DMS153 (cell line): ENCODE measurements around the gene UST.

Source experiments
- DNase-seq: peaks from one replicate; lab custom pipeline; 2025; lab: John Stamatoyannopoulos, UW

The UST gene

DNA sequence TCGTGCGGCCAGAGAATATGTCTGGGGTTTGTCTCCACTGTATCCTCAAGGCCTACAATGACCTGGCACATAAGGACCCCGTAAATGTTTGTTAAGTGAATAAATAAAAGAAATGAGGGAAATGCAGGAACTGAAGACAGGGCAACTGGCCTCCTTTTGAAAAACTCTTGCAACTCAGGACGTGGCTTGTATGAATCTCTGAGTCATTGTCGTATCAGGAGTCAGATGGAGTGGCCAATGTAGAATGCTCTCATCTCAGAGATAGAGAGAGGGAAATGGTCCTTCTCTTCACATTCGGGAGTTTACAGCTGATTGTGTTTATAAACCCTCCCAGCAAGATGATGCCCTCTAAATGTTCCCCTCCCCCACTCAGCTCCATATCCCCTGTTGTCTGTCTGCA, 57.1 kb downstream of the UST start:
- DNase-seq: no peak

DNA sequence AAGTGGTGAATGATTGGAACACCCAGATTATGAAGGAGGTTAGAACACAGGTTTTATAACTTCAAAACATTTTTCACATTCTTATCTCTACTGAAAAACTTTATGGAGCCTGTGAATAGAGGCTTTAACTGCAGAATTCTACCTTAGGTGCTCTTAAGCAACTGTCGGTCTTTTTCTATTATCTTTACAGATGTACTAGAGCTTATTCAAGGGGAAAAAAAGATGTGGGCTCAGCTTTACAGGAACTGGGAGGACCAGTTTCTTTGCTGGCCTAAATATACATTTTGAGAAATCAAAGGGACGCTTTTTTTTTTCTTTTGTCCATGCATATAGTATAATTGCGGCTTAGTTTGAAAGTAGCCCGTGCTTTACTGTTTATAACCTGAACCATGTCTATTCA, 58.9 kb downstream of the UST start:
- no peak for DNase-seq

DNA sequence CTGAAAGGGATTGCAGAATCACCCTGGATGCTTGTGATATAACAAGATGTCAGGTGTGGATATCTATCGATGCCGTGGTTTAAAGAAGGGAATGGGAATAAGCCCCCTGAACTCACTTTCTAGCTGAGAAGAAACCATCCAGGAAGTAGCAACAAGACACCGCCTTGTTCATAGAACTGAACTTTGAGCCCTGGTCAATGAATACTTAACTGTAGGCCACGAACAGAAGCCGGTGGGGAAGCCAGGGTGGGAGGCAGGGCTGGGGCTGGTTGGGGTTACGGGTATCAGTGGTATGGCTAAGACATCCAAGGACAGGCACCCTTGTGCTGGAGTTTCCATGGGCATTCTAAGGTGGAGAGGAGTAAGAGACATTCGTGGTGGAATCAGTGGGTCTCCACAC, 61.0 kb downstream of the UST start:
- no peak for DNase-seq

DNA sequence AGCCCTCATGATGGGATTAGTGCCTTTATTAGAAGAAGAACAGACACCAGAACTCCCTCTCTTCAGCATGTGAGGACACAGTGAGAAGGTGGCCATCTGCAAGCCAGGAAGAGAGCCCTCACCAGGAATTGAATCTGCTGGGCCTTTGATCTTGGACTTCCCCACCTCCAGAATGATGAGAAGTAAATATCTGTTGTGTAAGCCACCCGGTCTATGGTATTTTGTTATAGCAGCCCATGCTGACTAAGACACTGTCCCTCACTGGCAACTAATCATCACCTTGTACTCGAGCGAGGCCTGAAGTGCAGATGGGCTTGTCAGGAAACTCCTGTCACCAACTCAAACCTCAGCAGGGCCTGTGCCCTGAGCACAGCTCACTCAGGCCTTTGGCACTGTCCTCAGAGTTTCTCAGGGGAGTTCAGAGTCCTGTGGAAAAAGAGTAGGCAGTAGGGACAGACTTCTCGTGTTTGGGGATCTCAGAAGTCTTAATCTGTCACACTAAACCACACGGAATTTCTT, 62.0 kb downstream of the UST start:
- no peak for DNase-seq

DNA sequence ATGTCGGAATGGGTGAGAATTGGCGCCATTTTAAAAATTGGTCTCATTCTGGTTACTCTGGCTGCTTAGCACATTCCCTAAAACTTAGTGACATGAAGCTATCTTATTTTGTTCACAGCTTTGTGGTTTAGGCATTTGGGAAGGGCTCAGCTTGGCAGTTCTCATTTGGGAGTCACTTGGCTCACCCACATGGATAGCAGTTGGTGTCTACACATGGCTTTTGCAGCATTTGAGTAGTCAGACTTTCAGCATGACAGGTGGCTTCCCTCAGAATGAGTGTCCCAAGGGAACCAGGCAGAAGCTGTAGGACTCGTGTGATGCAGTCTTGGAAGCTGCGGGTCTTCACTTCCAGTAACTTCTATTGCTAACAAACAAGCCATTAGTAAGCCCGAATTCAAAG, 64.6 kb downstream of the UST start:
- DNase-seq: no peak

DNA sequence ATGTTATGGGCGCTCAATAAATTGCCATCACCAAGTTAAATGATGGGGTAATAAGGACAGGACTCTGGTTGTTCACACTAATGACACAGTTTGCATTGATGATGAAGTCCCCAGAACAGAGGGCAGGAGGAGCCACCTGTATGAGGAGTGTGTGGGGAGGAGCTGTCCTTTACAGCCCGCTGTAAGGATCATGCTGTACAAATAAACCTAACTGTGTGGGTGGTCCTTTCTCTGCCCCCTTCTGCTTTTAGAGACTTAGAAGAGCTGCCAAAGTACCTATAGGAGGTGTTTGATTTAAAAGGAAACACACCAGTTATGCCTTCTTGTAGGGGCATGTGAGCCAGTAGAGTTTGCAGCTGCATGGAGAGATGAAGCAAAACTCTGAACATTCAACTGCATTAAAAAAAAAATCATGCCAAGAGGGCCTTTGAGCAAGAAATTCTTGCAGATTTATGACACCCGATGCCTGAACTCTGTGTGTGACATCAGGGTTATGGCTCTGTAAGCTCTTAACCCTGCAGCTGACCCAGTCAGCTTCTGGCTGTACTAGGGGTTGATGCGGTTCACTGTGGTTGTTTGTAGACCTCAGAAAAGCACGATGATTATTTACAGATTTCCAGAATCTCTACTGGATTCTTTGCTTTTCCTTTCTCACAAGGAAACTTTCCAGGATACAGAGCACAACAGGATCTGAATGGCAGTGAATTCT, 67.4 kb downstream of the UST start:
- no peak for DNase-seq

DNA sequence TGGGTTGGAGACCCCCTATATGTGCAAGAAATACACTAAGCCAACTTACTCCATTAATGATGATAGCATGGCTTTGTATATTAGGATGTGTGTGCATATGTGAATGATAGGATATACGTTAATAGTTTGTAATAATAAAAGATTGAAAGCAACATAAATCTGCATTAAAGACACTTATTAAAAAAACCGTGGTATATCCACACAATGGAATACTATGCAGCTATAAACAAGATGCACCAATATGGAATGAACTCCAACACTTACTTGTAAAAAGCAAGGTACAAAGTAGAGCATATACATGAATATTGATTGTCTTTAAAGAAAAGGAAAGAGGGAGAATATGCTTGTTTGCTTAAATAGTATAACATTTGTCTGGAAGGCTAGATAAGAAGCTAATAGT, 68.0 kb downstream of the UST start:
- DNase-seq: no peak

DNA sequence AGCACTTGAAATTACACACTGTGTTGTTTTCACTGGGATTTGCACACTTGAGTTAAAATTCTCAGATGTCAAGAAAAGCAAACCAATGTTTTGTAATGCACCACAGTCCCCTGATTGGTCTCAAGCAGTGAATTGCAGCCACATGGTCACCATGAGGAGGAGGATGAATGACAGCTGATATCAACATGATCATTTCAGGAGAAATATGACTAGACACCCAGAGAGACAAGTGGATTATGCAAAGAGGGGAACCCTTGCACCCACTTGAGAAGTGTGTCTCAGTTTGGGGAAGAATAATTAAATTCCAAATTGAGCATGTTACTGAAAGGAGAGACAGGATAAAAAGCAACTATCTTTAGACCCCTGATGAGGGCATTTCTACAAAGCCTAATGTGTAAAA, 69.3 kb downstream of the UST start:
- DNase-seq: no peak

DNA sequence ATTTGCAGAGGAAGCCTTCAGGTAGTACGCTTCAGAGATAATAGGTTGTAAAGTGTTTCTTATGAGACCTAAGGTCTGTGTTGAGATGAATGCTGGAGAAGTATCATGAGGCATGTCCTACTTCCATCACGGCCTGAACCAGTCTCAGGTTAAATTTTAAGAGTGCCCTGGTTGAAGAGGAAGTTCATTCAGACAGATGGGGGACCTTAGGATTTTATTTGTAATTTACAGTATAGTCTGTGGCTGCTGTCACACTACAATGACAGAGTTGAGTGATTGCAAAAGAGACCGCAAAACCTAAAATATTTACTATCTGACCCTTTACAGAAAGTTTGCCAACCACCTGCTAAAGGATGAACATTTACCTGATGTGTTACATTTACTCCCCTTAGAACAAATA, 70.9 kb downstream of the UST start:
- DNase-seq: no peak

DNA sequence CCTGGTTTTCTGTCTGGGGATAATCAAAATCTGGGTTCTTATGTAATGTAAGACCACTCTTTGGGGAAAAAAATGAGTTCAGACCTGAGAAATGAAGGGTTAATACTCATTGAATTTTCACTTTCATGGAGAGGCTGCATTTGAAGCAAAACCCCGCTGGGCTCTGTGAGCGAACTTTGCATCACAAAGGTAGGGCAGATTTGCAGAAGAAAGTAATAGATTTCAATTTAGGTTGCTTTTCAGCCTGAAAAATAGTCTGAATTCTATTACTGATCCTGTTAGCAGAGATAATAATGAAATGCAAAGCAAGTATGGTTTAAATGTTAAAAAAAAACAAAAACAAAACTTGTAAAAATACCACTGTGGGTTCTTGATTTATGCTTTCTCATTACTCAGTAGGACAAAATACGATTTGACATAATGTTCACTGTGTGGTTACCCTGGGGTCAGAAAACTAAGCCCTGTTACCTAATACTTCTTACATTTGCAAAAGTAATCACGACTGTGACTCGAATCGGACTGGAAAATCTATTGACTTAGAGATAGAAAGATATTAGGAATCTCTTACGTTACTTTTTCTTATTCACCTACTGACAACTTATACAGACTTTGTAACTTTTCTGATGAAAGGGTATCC, 72.2 kb downstream of the UST start:
- no peak for DNase-seq

DNA sequence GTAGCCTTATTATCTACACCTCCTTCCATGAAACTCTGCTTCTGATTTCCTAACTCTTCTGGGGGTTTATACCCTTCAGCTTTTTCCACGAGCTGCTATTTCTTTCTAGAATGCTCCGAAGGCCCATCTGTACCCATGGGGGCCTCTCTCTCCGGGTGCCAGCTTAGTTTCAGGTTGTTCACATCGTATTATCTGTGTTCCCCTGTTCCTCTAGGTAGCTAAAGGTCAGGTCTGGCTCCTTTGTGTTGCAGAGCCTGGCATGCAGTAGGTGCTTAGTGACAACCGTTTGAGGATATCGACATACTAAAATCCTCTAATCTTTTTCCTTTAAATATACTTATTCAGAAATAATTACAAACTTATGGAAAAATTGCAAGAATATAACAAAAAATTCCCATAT, 73.0 kb downstream of the UST start:
- no peak for DNase-seq

DNA sequence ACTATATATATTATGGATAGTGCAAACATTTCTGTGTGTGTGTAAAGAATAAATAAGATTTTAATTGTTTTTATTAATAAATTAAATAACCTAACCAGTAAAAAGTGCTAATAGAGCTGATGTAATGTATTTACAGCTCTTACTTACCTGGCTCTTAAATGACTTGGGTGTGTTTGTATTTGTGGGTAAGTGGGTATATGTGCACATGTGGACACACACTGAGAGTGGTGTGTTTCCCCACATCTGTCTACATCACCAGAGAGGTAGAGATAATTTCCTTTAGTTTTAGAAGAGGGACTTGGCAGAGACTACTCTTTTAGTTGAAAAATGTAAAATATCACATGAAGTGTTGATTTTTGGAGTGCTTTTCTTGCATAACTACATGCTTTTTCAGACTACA, 76.0 kb downstream of the UST start:
- DNase-seq: no peak

DNA sequence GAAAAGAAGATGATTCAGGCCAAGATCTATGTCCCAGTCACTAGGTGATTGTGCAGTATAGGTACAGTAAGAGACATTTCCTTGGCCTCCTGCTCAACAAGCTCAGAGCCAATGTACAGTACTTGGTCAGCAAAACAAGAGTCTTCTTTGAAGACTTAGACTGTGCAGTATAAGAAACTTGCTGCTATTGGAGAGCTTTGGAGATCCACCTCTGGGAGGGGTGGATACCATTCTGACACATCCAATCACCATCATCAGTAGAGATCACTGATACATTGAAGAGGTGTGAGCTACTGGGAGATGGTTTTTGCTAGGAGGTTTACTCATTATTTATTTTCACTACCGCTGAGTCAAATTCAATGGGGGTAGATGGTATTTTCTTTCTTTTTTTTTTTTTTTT, 77.5 kb downstream of the UST start:
- no peak for DNase-seq

DNA sequence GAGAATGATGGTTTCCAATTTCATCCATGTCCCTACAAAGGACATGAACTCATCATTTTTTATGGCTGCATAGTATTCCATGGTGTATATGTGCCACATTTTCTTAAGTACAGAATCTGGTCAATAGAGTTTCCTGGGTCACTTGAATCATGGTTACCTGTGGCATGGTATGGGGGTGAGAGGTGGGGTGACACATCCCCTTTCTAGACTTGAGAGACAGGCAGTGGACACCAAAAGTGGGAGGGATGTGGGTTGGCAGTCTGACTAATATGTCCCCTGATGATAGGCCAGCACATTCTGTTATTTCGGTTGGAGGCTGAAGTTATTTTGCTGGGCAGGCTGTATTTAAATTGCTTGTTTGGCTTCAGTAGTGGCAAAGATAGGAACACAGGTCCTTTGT, 78.1 kb downstream of the UST start:
- DNase-seq: no peak

DNA sequence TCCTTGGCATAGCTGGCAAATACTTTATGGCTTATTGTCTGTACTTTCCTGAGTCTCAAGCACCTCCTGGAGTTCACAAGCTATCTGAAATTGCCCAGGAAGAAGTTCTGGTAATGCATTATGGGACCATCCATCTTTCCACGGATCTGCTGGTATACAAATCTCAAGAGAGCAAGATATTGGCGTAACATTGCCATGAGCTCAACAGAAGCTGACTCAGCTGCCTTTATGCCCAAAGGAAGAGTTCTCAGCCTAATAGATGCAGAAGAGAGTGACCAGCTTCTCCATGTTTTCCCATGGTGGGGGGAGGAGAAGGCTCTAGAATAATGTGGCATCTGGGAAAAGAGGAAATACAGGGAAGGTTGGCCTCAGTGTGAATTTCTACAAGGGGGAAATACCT, 78.7 kb downstream of the UST start:
- DNase-seq: no peak

DNA sequence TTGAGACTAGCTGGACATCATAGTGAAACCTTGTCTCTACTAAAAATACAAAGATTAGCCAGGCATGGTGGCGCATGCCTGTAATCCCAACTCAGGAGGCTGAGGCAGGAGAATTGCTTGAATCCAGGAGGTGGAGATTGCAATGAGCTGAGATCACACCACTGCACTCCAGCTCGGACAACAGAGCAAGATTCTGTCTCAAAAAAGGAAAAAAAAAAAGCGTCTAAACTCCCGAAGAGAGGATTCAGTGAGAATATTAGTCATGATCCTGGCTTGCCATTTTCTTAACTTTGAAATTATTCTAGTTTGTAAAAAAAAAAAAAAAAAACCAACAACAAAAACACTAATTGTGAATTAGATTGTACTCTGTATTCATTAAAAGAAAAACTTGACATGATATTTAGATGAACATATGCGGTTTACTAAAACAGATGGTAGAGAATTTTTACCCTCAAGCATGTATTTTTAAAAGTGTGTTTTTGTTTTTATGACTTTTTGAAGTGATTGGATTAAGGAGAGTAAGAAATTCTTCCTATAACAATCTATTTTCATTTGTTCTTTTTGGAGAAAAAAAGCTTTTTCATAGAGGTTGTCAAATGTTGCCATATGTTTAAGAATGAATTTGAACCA, 80.7 kb downstream of the UST start:
- DNase-seq: no peak

DNA sequence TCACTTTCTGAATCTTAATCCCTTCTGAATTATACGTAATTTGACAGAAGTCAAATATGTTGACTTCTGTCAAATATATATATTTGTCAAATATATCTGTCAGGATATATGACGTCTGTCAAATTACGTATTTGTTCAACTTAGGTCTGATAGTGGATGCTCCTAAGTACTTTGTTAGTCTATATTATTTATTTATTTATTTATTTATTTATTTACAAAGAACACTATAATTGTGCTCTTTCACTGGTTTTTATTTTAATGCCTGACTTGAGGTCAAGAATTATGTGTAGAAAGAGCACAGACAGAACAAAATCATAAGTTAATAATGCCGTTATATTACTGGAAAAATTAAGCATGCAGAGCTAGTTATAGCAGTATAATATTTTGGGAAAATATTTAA, 81.2 kb downstream of the UST start:
- DNase-seq: no peak

DNA sequence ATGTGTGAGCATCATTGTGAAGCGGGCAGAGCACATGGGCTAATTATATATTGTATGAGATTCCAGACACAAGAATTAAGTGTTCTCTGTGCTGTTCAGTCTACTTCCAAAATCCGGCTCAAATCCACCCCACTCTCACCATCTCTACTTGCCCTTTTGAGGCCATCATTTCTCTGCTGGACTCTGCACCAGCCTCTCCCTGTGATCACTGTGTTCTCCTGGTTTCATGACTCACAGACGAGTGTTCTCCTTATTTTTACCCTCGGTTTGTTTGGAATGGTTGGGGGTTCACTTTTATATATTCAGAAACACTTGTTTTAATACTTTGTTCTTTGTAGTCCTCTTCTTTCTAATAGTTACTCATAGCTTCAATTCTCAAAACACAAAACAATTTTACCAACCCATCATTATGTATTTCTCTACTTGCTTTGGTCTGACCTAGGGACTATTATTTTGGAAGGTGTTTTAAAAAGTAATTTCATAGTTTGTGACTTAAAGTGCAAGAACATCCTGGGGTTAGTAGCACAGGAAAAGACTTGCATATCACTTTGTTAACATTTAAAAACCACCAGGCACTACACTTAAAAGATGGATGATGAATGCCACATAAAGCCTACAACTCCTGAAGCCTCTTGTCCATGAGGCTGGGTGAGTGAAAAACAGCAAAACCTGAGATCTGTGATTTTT, 82.7 kb downstream of the UST start:
- no peak for DNase-seq

DNA sequence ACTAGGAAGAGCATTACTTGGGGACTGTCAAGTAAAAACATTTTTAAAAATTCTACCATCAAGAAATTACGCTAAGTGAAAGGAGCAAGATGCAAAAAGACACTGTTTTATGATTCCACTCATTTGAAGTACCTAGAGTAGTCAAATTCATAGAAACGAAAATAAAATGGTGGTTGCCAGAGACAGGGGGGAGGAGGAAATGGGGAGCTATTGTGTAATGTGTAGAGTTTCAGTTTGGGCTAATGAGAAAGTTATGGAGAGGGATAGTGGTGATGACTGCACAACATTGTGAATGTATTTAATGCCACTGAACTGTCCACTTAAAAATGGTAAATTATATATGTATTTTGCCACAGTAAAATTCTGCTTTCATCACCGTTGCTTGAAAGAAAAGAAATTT, 83.8 kb downstream of the UST start:
- no peak for DNase-seq

DNA sequence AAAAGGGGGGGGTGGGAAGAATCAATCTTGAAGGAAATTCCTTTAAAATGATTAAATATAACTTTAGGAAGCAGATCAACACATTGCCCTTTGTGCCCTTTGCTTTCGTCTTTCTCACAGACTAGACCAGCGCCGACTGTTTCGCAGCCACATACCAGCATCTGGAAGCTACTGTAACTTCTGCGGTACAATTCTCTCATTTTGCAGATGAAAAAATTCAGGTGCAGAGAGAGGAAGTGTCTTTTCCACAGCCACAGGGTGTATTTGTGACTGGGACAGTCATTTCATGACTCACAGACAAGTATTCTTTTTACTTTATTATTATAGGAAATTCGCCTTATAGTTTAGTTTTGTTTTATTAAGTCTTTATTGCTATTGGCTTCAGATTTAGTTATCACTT, 84.2 kb downstream of the UST start:
- DNase-seq: no peak

DNA sequence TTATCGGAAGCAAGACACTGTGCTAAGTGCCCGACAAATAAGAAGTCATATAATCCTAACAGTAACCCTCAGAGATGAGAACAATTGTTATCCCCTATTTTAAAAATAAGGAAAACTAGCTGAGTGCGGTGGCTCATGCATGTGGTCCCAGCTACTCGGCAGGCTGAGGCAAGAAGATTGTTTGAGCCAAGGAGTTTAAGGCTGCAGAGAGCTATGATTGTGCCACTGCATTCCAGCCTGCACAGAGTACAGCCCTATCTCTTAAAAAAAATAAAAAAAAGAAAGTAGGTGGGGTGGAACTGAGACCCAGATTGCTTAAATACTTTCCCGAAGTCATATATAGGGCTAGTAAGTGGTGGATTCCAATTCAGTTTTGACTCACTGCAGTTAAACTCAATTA, 84.7 kb downstream of the UST start:
- no peak for DNase-seq

DNA sequence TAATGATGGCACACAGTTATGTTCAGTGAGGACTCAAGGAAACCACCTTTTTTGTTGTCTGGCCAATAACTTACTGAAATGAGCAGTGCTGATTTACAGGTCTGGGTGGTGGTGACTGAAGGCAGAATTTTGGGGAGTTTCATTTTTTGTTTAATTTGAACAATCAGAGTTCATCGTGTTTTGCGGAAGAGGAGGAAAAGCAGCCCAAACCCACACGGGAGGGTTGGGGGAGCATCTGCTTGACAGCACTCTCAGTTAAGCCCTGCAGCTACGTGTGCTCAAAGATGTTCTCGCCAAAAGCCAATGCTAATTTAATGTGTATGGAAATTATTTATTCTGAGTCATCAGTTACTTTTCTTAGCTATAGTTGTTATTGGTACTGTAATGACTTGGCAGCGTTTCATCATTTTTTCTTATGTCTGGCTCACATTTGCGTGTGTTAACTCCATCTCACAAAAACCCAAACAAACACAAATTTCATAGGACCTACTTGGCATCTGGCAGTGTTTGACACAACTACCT, 89.2 kb downstream of the UST start:
- DNase-seq: no peak

DNA sequence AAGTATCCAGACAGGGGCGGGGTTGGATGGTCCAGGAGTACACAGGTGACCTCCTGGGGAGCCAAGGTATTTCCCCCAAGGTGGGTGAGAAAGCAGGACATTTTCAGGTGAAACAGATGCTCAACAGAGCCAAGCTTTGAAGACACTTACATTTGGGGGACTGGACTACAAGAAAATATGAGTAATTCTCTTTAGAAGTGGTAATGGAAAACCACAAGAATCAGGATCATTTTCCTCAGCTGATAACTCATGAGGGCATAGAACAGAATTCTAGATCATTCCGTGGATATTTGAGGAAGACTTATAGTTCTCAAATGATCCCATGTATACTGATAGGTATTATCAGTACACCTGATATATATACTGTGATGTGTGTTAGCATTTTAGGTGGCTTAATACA, 89.9 kb downstream of the UST start:
- DNase-seq: no peak
